CD8-positive, alpha-beta memory T cell (primary cell): ENCODE measurements around the gene COL1A2. TPM values are rescaled to one million over a fixed set of nuclear protein-coding genes. Genes with fewer than 3 reads are reported as not detected.

Experiments
- CTCF ChIA-PET: fragments of 350-600 bp; sonication (Branson Sonifier 250); formaldehyde crosslinking; loops from one replicate; lab custom pipeline; 2021; ENCODE audit warnings: antibody characterized with exemption; lab: Charles Lee
- POLR2A ChIA-PET: fragments of 350-600 bp; sonication (Branson Sonifier 250); formaldehyde crosslinking; loops from one replicate; lab custom pipeline; 2021; ENCODE audit warnings: antibody characterized with exemption; lab: Charles Lee
- DNase-seq, 5 donors: peaks; one replicate each; pipeline versions ENCODE4 v3.0.0 to v3.0.0-alpha.2; 2020 to 2022; ENCODE audit warnings: mixed read lengths in 1 of 5
- H3K27ac ChIP-seq: one replicate; pipeline ENCODE4 v1.7.0; 2013; ENCODE audit warnings: low read depth, mild to moderate bottlenecking, low read length, moderate library complexity
- H3K27me3 ChIP-seq: 2 replicates; pipeline ENCODE4 v1.7.0; 2013; ENCODE audit warnings: low read length, mild to moderate bottlenecking; ENCODE audit not compliant: insufficient read depth, poor library complexity, severe bottlenecking
- H3K36me3 ChIP-seq: 2 replicates; pipeline ENCODE4 v1.7.0; 2013; ENCODE audit warnings: mild to moderate bottlenecking, low read length, moderate library complexity; ENCODE audit not compliant: insufficient read depth
- H3K4me1 ChIP-seq: 2 replicates; pipeline ENCODE4 v1.7.0; 2013; ENCODE audit warnings: mild to moderate bottlenecking, low read length, moderate library complexity; ENCODE audit not compliant: insufficient read depth
- H3K4me3 ChIP-seq: 2 replicates; pipeline ENCODE4 v1.7.0; 2013; ENCODE audit warnings: mild to moderate bottlenecking, low read length
- H3K9me3 ChIP-seq: 2 replicates; pipeline ENCODE4 v1.7.0; 2013; ENCODE audit warnings: mild to moderate bottlenecking, low read length
- H3K27ac Mint-ChIP-seq, 8 donors: one replicate each; pipeline ENCODE4 v1.8.0; 2020 to 2021; ENCODE audit warnings: mixed read lengths in 8 of 8, mild to moderate bottlenecking in 6 of 8, inconsistent platforms in 3 of 8, moderate library complexity in 3 of 8
- H3K27me3 Mint-ChIP-seq, 2 donors: one replicate each; pipeline ENCODE4 v1.8.0; 2020 to 2021; ENCODE audit warnings: mixed read lengths in 2 of 2, mild to moderate bottlenecking in 1 of 2, moderate library complexity in 1 of 2
- H3K36me3 Mint-ChIP-seq, 3 donors: one replicate each; pipeline ENCODE4 v1.8.0; 2020 to 2021; ENCODE audit warnings: mixed read lengths in 3 of 3, inconsistent platforms in 1 of 3, mild to moderate bottlenecking in 1 of 3
- H3K4me1 Mint-ChIP-seq, 3 donors: one replicate each; pipeline ENCODE4 v1.8.0; 2020 to 2021; ENCODE audit warnings: mixed read lengths in 3 of 3, inconsistent platforms in 1 of 3, mild to moderate bottlenecking in 1 of 3
- H3K4me3 Mint-ChIP-seq, 7 donors: one replicate each; pipeline ENCODE4 v1.8.0; 2020 to 2021; ENCODE audit warnings: mixed read lengths in 7 of 7, mild to moderate bottlenecking in 6 of 7, moderate library complexity in 4 of 7, inconsistent platforms in 2 of 7
- H3K9me3 Mint-ChIP-seq, 5 donors: one replicate each; pipeline ENCODE4 v1.8.0; 2020 to 2022; ENCODE audit warnings: mixed read lengths in 5 of 5, mild to moderate bottlenecking in 3 of 5, moderate library complexity in 2 of 5, inconsistent platforms in 1 of 5
- polyA plus RNA-seq: library from polyadenylated mRNA; unstranded; fragments of 300-500 nt; fragmentation: Illumina TruSeq; gene quantifications from one replicate; pipeline ENCODE4 v1.2.3, GENCODE V29; 2021
- total RNA-seq, 2 experiments: library from RNA; stranded (reverse); gene quantifications; one replicate each; pipeline ENCODE4 v1.2.3, GENCODE V29; 2021

Gene COL1A2
- total and polyA plus RNA-seq, 3 experiments from 2014 or later = 0.09 to 0.18 TPM; not detected in 1

GRCh38 chr7:94453898-94454297 is 59.2 kb downstream of the COL1A2 start:
- ChIA-PET CTCF (no interaction called here), POLR2A (no interaction called here)

GRCh38 chr7:94458041-94458440 is 63.3 kb downstream of the COL1A2 start:
- Mint-ChIP-seq H3K9me3 (no peaks in the 10 kb centered on the region), H3K36me3 (no peaks in the 10 kb centered on the region), H3K27me3 (peaks cover 2 to 6% of the 10 kb centered on the region in 2 donors), H3K4me1 (no peaks in the 10 kb centered on the region), H3K4me3 (no peak overlapping the region), H3K27ac (no peak overlapping the region)
- Histone ChIP-seq H3K4me3 (no peak overlapping the region), H3K27me3 (no peaks in the 10 kb centered on the region), H3K4me1 (no peaks in the 10 kb centered on the region), H3K27ac (no peak overlapping the region), H3K36me3 (no peaks in the 10 kb centered on the region), H3K9me3 (no peaks in the 10 kb centered on the region)
- no peak for DNase-seq
- ChIA-PET CTCF (no interaction called here), POLR2A (no interaction called here)

More at GRCh38 chr7:94453898-94454297, 59.2 kb downstream of the COL1A2 start:
- Histone ChIP-seq H3K36me3 (no peaks in the 10 kb centered on the region), H3K9me3 (no peaks in the 10 kb centered on the region), H3K27ac (no peak overlapping the region), H3K4me3 (no peak overlapping the region), H3K27me3 (no peaks in the 10 kb centered on the region), H3K4me1 (no peaks in the 10 kb centered on the region)
- no peak overlapping the region for H3K4me3 Mint-ChIP-seq
- H3K36me3 Mint-ChIP-seq = no peaks in the 10 kb centered on the region
- H3K27ac Mint-ChIP-seq = no peak overlapping the region
- no peaks in the 10 kb centered on the region for H3K9me3 Mint-ChIP-seq
- H3K27me3 Mint-ChIP-seq = peaks cover 1 to 25% of the 10 kb centered on the region in 2 donors
- no peaks in the 10 kb centered on the region for H3K4me1 Mint-ChIP-seq
- no peak for DNase-seq

- Mint-ChIP-seq H3K27me3 (peaks cover 3 to 20% of the 10 kb centered on the region in 2 donors), H3K36me3 (peaks cover 0 to under 1% (median 0%) of the 10 kb centered on the region in 3 donors), H3K9me3 (peaks cover under 1 to 7% (median 4%) of the 10 kb centered on the region in 5 donors), H3K4me1 (no peaks in the 10 kb centered on the region), H3K4me3 (no peak overlapping the region), H3K27ac (no peak overlapping the region)
- no peaks in the 10 kb centered on the region for H3K36me3 ChIP-seq
- ChIA-PET POLR2A (no interaction called here), CTCF (no interaction called here)
- H3K27me3 ChIP-seq = no peaks in the 10 kb centered on the region
- H3K4me3 ChIP-seq = no peak overlapping the region
- H3K9me3 ChIP-seq = no peaks in the 10 kb centered on the region
- no peak overlapping the region for H3K27ac ChIP-seq
- DNase-seq = no peak
- H3K4me1 ChIP-seq = no peaks in the 10 kb centered on the region
Observed at GRCh38 chr7:94466516-94466915, 71.8 kb downstream of the COL1A2 start.

GRCh38 chr7:94471604-94472003 is 76.9 kb downstream of the COL1A2 start:
- no peaks in the 10 kb centered on the region for H3K27me3 ChIP-seq
- H3K27ac Mint-ChIP-seq = no peak overlapping the region
- DNase-seq = no peak
- POLR2A ChIA-PET = no interaction called here
- no peak overlapping the region for H3K4me3 Mint-ChIP-seq
- no peaks in the 10 kb centered on the region for H3K4me1 Mint-ChIP-seq
- H3K9me3 Mint-ChIP-seq = peaks cover 6 to 12% (median 9%) of the 10 kb centered on the region in 5 donors
- H3K27me3 Mint-ChIP-seq = peaks cover 5 to 21% of the 10 kb centered on the region in 2 donors
- no peaks in the 10 kb centered on the region for H3K4me1 ChIP-seq
- CTCF ChIA-PET = no interaction called here
- no peak overlapping the region for H3K4me3 ChIP-seq
- H3K27ac ChIP-seq = no peak overlapping the region
- no peaks in the 10 kb centered on the region for H3K36me3 ChIP-seq
- H3K9me3 ChIP-seq = no peaks in the 10 kb centered on the region
- H3K36me3 Mint-ChIP-seq = peaks cover 0 to 5% (median 0%) of the 10 kb centered on the region in 3 donors

- Mint-ChIP-seq H3K36me3 (peaks cover 0 to 5% (median 0%) of the 10 kb centered on the region in 3 donors), H3K4me3 (no peak overlapping the region), H3K9me3 (peaks cover 6 to 12% (median 9%) of the 10 kb centered on the region in 5 donors), H3K27me3 (peaks cover 5 to 20% of the 10 kb centered on the region in 2 donors), H3K27ac (no peak overlapping the region), H3K4me1 (no peaks in the 10 kb centered on the region)
- H3K4me3 ChIP-seq = no peak overlapping the region
- no peaks in the 10 kb centered on the region for H3K9me3 ChIP-seq
- ChIA-PET CTCF (no interaction called here), POLR2A (no interaction called here)
- H3K27ac ChIP-seq = no peak overlapping the region
- no peak for DNase-seq
- no peaks in the 10 kb centered on the region for H3K36me3 ChIP-seq
- no peaks in the 10 kb centered on the region for H3K4me1 ChIP-seq
- no peaks in the 10 kb centered on the region for H3K27me3 ChIP-seq
Observed at GRCh38 chr7:94472608-94473007, 77.9 kb downstream of the COL1A2 start.

GRCh38 chr7:94476251-94476840 is 81.7 kb downstream of the COL1A2 start:
- ChIA-PET POLR2A (no interaction called here), CTCF (no interaction called here)
- H3K4me1 ChIP-seq = no peaks in the 10 kb centered on the region
- Mint-ChIP-seq H3K4me3 (no peak overlapping the region), H3K4me1 (no peaks in the 10 kb centered on the region), H3K27ac (no peak overlapping the region), H3K36me3 (peaks cover 0 to 5% (median 0%) of the 10 kb centered on the region in 3 donors), H3K9me3 (peaks cover 5 to 7% (median 6%) of the 10 kb centered on the region in 5 donors), H3K27me3 (peaks cover 5 to 17% of the 10 kb centered on the region in 2 donors)
- no peaks in the 10 kb centered on the region for H3K27me3 ChIP-seq
- no peaks in the 10 kb centered on the region for H3K36me3 ChIP-seq
- DNase-seq = no peak
- H3K27ac ChIP-seq = no peak overlapping the region
- no peaks in the 10 kb centered on the region for H3K9me3 ChIP-seq
- no peak overlapping the region for H3K4me3 ChIP-seq

GRCh38 chr7:94477878-94478277 is 83.2 kb downstream of the COL1A2 start:
- CTCF ChIA-PET = no interaction called here
- Histone ChIP-seq H3K27me3 (no peaks in the 10 kb centered on the region), H3K4me3 (no peak overlapping the region), H3K36me3 (no peaks in the 10 kb centered on the region), H3K27ac (no peak overlapping the region), H3K9me3 (no peaks in the 10 kb centered on the region), H3K4me1 (no peaks in the 10 kb centered on the region)
- Mint-ChIP-seq H3K36me3 (no peaks in the 10 kb centered on the region), H3K9me3 (no peaks in the 10 kb centered on the region), H3K4me1 (no peaks in the 10 kb centered on the region), H3K4me3 (no peak overlapping the region), H3K27ac (no peak overlapping the region), H3K27me3 (peaks cover 3 to 24% of the 10 kb centered on the region in 2 donors)
- POLR2A ChIA-PET = no interaction called here
- no peak for DNase-seq

GRCh38 chr7:94478648-94479214 is 84.0 kb downstream of the COL1A2 start:
- Histone ChIP-seq H3K36me3 (no peaks in the 10 kb centered on the region), H3K27ac (no peak overlapping the region), H3K4me1 (no peaks in the 10 kb centered on the region), H3K4me3 (no peak overlapping the region), H3K27me3 (no peaks in the 10 kb centered on the region), H3K9me3 (no peaks in the 10 kb centered on the region)
- DNase-seq = no peak
- H3K36me3 Mint-ChIP-seq = no peaks in the 10 kb centered on the region
- H3K27me3 Mint-ChIP-seq = peaks cover 3 to 30% of the 10 kb centered on the region in 2 donors
- H3K9me3 Mint-ChIP-seq = no peaks in the 10 kb centered on the region
- H3K4me3 Mint-ChIP-seq = no peak overlapping the region
- no peak overlapping the region for H3K27ac Mint-ChIP-seq
- ChIA-PET CTCF (no interaction called here), POLR2A (no interaction called here)
- no peaks in the 10 kb centered on the region for H3K4me1 Mint-ChIP-seq
